SK-N-MC (cell line): ENCODE results near the gene HBQ1.
"Not testable (repeated sequence)": the region's sequence is repeated elsewhere in the genome, so short reads cannot be mapped to it uniquely, and the experiment has no call there.

Experiments used
- EZH2 ChIP-seq: fragments of 200-600 bp; sonication (generic); IDR thresholded peaks from one replicate; pipeline ENCODE4 v1.6.1; 2017; ENCODE audit warnings: antibody characterized with exemption
- POLR2AphosphoS5 ChIP-seq: IDR thresholded peaks from 2 replicates; pipeline ENCODE4 v1.6.1; 2012; ENCODE audit warnings: mild to moderate bottlenecking, low read depth, low read length, borderline replicate concordance

DNA sequence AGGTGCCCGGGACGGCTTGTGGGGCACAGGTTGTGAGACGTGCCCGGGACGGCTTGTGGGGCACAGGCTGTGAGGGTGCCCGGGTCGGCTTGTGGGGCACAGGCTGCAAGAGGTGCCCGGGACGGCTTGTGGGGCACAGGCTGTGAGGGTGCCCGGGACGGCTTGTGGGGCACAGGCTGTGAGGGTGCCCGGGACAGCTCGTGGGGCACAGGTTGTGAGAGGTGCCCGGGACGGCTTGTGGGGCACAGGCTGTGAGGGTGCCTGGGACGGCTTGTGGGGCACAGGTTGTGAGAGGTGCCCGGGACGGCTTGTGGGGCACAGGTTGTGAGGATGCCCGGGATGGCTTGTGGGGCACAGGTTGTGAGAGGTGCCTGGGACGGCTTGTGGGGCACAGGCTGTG, 20.0 kb upstream of the HBQ1 start:
- not testable (repeated sequence) for TF ChIP-seq EZH2, POLR2AphosphoS5
